ENCODE results near the gene NID1.

- TF ChIP-seq POLR2A (IDR thresholded peaks at IDR 0.05): no peak
- TF ChIP-seq CTCF (IDR thresholded peaks at IDR 0.05): no peak
Observed at GRCh38 chr1:236107121-236107907, 42.4 kb upstream of the NID1 start.

All from thyroid gland (tissue), 4 donors.